ENCODE results near the gene SYNE1.
A peak's percentile ranks its signal among the peaks of the same experiment; 100 is the strongest.
"Not testable (repeated sequence)": the region's sequence is repeated elsewhere in the genome, so short reads cannot be mapped to it uniquely, and the experiment has no call there.

Gene SYNE1

DNA sequence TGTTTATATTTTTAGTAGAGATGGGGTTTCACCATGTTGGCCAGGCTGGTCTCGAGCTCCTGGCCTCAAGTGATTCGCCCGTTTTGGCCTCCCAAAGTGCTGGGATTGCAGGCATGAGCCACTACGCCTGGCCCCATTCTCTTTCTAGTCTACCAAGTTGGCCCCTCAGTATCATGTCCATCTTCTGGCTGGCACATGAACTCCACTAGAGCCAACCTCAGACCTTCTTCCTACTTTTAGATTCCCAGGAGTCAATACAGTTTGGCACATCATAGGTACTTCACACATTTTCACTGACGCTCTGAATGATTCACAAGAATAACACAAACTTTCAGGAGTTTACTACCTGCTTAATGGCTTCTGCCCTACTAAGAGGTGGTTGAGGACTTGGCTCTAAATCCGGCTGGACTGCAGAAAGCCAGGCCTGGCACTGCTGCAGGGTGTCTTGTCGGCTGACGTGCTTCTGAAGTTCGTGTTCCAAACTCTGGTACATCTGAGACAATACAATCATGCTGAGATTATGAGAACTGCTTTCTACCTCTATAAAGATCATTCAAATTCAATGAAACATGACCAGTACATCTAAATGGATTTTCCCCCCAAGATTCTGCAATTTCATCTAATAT lies 293.3 kb downstream of the SYNE1 start:
- no peak overlapping the region for H3K4me3 ChIP-seq (replicated peaks in 1 of 2; ENCODE audit: low read depth in 2 of 2, low read length in 2 of 2)
- DNase-seq (ENCODE audit: low read depth in 2 of 2) = no peak
- TF ChIP-seq, protein P1, sequence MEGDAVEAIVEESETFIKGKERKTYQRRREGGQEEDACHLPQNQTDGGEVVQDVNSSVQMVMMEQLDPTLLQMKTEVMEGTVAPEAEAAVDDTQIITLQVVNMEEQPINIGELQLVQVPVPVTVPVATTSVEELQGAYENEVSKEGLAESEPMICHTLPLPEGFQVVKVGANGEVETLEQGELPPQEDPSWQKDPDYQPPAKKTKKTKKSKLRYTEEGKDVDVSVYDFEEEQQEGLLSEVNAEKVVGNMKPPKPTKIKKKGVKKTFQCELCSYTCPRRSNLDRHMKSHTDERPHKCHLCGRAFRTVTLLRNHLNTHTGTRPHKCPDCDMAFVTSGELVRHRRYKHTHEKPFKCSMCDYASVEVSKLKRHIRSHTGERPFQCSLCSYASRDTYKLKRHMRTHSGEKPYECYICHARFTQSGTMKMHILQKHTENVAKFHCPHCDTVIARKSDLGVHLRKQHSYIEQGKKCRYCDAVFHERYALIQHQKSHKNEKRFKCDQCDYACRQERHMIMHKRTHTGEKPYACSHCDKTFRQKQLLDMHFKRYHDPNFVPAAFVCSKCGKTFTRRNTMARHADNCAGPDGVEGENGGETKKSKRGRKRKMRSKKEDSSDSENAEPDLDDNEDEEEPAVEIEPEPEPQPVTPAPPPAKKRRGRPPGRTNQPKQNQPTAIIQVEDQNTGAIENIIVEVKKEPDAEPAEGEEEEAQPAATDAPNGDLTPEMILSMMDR (IDR thresholded peaks at IDR 0.05; ENCODE audit: low read depth, low read length) = no peak

DNA sequence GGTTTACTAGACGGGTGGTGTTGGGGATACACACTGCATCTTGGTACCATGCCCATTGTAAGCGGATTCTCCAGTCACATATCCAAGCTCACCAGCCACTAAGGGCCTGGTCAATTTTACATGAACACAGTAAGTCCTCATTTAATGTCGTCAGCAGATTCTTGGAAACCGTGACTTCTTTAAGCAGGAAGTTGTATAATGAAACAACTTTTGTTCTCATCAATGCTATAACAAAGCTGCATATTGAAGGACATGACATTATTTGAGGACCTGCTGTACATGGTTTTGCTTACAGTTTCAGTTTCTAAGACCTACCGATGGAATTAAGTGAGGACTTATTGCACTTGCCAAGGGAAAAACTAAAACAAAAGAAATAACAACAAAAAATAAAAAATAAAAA lies 295.6 kb downstream of the SYNE1 start:
- TF ChIP-seq, protein P1 (IDR thresholded peaks at IDR 0.05; ENCODE audit: low read depth, low read length) = no peak
- DNase-seq (ENCODE audit: low read depth in 2 of 2) = no peak
- H3K4me3 ChIP-seq (replicated peaks in 1 of 2; ENCODE audit: low read depth in 2 of 2, low read length in 2 of 2) = no peak overlapping the region

DNA sequence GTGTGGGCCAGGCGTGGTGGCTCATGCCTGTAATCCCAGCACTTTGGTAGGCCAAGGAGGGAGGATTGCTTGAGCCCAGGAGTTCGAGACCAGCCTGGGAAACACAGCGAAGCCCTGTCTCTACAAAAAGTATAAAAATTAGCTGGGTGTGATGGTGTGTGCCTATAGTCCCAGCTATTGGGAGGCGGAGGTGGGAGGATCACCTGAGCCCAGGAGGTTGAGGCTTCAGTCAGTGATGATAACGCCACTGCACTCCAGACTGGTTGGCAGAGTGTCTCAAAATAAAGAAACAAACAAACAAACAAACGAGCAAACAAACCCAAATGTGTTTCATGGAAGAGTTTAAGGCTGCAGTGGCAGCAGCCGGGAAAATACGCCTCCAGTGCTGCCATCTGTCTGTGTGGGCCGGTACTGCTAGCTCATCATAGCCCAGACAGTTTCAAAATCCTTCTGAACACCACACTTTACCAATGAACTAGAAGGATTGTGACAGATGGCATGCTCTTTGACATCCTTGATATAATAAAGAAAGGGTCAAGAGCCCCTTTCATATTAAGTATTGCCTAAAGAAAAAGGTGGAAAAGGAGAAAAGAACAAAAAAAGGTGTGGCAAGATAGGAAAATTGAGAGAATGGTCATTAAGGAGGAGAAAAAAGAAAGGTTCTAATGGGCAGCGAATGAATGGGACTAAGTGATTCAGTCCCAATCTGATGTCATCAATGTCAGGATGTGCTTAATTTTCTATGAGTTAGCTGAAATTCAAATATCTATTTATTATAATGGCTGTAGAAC lies 298.6 kb downstream of the SYNE1 start:
- no peak overlapping the region for H3K4me3 ChIP-seq (replicated peaks in 1 of 2; ENCODE audit: low read depth in 2 of 2, low read length in 2 of 2)
- DNase-seq (ENCODE audit: low read depth in 2 of 2) = peak; percentile 59 to 60
- TF ChIP-seq, protein P1 (IDR thresholded peaks at IDR 0.05; ENCODE audit: low read depth, low read length) = peak; percentile 99

DNA sequence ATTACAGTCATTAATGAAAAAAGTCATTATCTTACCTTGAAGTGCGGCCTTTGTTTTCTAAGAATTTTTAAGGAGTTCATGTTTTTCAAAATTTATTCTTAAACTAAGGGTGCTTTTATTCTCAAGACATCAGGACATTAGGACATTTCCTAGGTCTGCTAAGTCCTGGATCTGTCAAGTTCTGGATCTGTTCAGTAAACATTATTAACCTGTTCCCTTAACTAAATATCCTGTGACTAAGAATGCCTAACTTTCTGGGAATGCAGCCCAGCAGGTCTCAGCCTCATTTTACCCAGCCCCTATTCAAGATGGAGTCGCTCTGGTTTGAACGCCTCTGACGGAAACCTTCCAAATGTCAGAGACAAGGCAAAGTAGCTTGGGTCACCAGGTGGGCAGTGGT lies 302.6 kb downstream of the SYNE1 start:
- TF ChIP-seq, protein P1 (IDR thresholded peaks at IDR 0.05; ENCODE audit: low read depth, low read length) = no peak
- DNase-seq (ENCODE audit: low read depth in 2 of 2) = no peak
- H3K4me3 ChIP-seq (replicated peaks in 1 of 2; ENCODE audit: low read depth in 2 of 2, low read length in 2 of 2) = no peak overlapping the region

DNA sequence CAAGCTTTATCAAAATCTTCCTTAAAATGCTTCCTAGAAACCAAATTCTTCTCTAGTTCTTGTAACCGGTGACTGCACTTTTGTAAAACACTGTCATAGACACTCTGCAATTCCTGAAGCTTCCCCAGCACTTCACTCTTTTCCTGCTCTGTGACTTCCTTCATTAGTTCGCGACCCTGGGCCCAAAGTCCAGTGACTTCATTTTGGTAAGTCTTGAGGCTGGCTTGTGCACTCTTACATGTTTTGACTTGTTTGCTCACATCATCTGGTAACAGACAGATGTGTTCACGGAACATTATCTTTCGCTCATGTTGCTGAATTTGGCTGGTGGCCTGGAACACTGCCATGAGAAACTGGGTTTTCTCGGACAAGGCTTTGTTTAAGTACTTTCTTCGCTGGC lies 306.2 kb downstream of the SYNE1 start:
- H3K4me3 ChIP-seq (replicated peaks in 1 of 2; ENCODE audit: low read depth in 2 of 2, low read length in 2 of 2) = no peak overlapping the region
- TF ChIP-seq, protein P1 (IDR thresholded peaks at IDR 0.05; ENCODE audit: low read depth, low read length) = no peak
- peak in 1 of 2 donors; percentile 14 for DNase-seq (ENCODE audit: low read depth in 2 of 2)

DNA sequence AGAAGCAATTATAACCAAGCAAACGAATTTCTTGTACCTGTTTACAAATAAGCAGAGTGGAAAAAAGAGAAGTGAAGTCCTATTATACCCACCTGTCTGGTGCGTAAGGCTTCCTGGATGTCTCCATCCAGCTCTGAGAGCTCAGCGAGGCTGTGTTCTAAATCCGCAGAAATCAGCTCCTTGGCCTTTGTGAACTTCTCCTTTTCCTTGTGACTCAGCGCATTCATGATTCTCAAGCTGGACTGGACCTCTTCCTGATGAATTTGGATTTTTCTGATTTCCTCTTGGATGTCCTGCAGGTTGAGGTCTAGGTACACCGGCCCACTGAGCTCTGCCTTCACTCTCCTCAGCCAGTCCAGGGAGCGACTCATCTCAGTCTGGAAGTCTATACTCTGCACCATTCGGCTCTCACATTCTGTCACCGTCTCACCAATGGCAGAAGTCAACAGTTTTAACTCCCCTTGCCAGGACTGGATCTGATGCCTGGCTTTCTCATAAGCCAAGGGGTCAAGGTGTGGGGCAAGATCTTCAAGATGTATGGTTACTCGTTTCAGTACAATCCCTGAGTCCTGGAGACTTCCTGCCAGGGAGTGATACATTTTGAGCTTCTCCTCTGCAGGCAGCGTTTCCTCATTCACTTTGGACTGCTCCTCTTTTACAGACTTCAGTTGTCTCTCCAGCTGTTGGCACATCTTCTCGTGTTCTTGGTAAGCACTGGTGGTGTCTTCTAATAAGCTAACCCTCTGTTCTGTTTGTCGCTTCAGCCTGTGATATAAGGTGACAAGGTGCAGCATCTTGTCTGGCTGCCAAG lies 307.3 kb downstream of the SYNE1 start:
- no peak for DNase-seq (ENCODE audit: low read depth in 2 of 2)
- H3K4me3 ChIP-seq (replicated peaks in 1 of 2; ENCODE audit: low read depth in 2 of 2, low read length in 2 of 2) = no peak overlapping the region
- TF ChIP-seq, protein P1 (IDR thresholded peaks at IDR 0.05; ENCODE audit: low read depth, low read length) = no peak

DNA sequence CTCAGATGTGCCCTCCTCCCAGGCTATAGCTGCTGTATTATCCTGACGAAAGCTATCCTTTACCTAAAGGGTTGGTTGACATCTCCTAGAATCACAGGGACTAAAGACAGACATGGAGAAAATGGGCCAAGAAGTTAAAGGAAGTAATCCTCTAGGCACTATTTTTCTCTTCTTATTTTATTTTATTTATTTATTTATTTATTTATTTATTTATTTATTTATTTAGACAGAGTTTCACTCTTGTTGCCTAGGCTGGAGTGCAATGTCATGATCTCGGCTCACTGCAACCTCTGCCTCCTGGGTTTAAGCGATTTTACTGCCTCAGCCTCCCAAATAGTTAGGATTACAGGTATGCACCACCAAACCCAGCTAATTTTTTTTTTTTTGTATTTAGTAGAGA lies 309.0 kb downstream of the SYNE1 start:
- not testable (repeated sequence) for H3K4me3 ChIP-seq (replicated peaks in 1 of 2; ENCODE audit: low read depth in 2 of 2, low read length in 2 of 2); DNase-seq (ENCODE audit: low read depth in 2 of 2)
